H9 (cell line): ENCODE data around the gene GATAD2B. TPM values are rescaled to one million over a fixed set of nuclear protein-coding genes. Genes with fewer than 3 reads are reported as not detected.

Source experiments
- DNase-seq: peaks from one replicate; pipeline ENCODE4 v3.0.0-alpha.2; 2017
- H2AFZ ChIP-seq: one replicate; pipeline ENCODE4 v1.6.1; 2013; ENCODE audit warnings: mild to moderate bottlenecking, low read length, control low read depth, moderate library complexity
- H2AK5ac ChIP-seq: 2 replicates; pipeline ENCODE4 v1.6.1; 2013; ENCODE audit warnings: low read length, control low read depth, mixed read lengths; ENCODE audit not compliant: insufficient read length
- H2BK120ac ChIP-seq: one replicate; pipeline ENCODE4 v1.6.1; 2013; ENCODE audit warnings: low read depth, mild to moderate bottlenecking, low read length, control low read depth, inconsistent platforms; ENCODE audit not compliant: poor library complexity, severe bottlenecking
- H2BK12ac ChIP-seq: 2 replicates; pipeline ENCODE4 v1.6.1; 2013; ENCODE audit warnings: low read length, control low read depth, mixed read lengths, low read depth; ENCODE audit not compliant: insufficient read length
- H2BK15ac ChIP-seq: 2 replicates; pipeline ENCODE4 v1.6.1; 2013; ENCODE audit warnings: low read depth, low read length, control low read depth
- H2BK20ac ChIP-seq: one replicate; pipeline ENCODE4 v1.6.1; 2013; ENCODE audit warnings: low read depth, mild to moderate bottlenecking, low read length, control low read depth, inconsistent platforms; ENCODE audit not compliant: poor library complexity, severe bottlenecking
- H2BK5ac ChIP-seq: 2 replicates; pipeline ENCODE4 v1.6.1; 2013; ENCODE audit warnings: low read length, control low read depth, mixed read lengths; ENCODE audit not compliant: insufficient read length
- H3K14ac ChIP-seq: 2 replicates; pipeline ENCODE4 v1.6.1; 2013; ENCODE audit warnings: low read length, control low read depth; ENCODE audit not compliant: insufficient read depth
- H3K18ac ChIP-seq: 2 replicates; pipeline ENCODE4 v1.6.1; 2013; ENCODE audit warnings: low read depth, mild to moderate bottlenecking, mixed read lengths, low read length, control low read depth; ENCODE audit not compliant: insufficient read length
- H3K23ac ChIP-seq: 2 replicates; pipeline ENCODE4 v1.6.1; 2013; ENCODE audit warnings: low read length, control low read depth, mixed read lengths, low read depth; ENCODE audit not compliant: insufficient read length
- H3K23me2 ChIP-seq: 2 replicates; pipeline ENCODE4 v1.6.1; 2013; ENCODE audit warnings: low read depth, mild to moderate bottlenecking, mixed read lengths, low read length, control low read depth; ENCODE audit not compliant: insufficient read length, poor library complexity, severe bottlenecking
- H3K27ac ChIP-seq: 2 replicates; pipeline ENCODE4 v1.5.1; 2013; ENCODE audit warnings: low read length, control low read depth, mixed read lengths, low read depth; ENCODE audit not compliant: insufficient read length
- H3K27me3 ChIP-seq: 2 replicates; pipeline ENCODE4 v1.6.1; 2013; ENCODE audit warnings: low read length, control low read depth, inconsistent platforms; ENCODE audit not compliant: insufficient read depth
- H3K4ac ChIP-seq: 2 replicates; pipeline ENCODE4 v1.6.1; 2013; ENCODE audit warnings: low read depth, mild to moderate bottlenecking, control low read depth, inconsistent platforms, low read length, moderate library complexity
- H3K4me1 ChIP-seq: 2 replicates; pipeline ENCODE4 v1.6.1; 2013; ENCODE audit warnings: low read length, control low read depth, inconsistent platforms; ENCODE audit not compliant: insufficient read depth
- H3K4me2 ChIP-seq: 2 replicates; pipeline ENCODE4 v1.6.1; 2013; ENCODE audit warnings: low read length, control low read depth, mixed read lengths; ENCODE audit not compliant: insufficient read length, insufficient read depth
- H3K56ac ChIP-seq: 2 replicates; pipeline ENCODE4 v1.6.1; 2013; ENCODE audit warnings: low read depth, mild to moderate bottlenecking, mixed read lengths, low read length, control low read depth; ENCODE audit not compliant: insufficient read length
- H3K79me1 ChIP-seq: 2 replicates; pipeline ENCODE4 v1.6.1; 2013; ENCODE audit warnings: low read depth, mild to moderate bottlenecking, moderate library complexity, low read length, control low read depth, inconsistent platforms; ENCODE audit not compliant: insufficient read depth, poor library complexity, severe bottlenecking
- H3K79me2 ChIP-seq: 2 replicates; pipeline ENCODE4 v1.6.1; 2013; ENCODE audit warnings: low read length, control low read depth, inconsistent platforms; ENCODE audit not compliant: insufficient read depth
- H3K9ac ChIP-seq: 2 replicates; pipeline ENCODE4 v1.6.1; 2013; ENCODE audit warnings: low read length, control low read depth, mixed read lengths; ENCODE audit not compliant: insufficient read length; ENCODE audit errors: extremely low read depth
- H3K9me3 ChIP-seq: one replicate; pipeline ENCODE4 v1.6.1; 2013; ENCODE audit warnings: low read depth, low read length, inconsistent platforms; ENCODE audit not compliant: control insufficient read depth
- H3T11ph ChIP-seq: one replicate; pipeline ENCODE4 v1.6.1; 2013; ENCODE audit warnings: mild to moderate bottlenecking, low read length, control low read depth, inconsistent platforms
- H4K20me1 ChIP-seq: one replicate; pipeline ENCODE4 v1.6.1; 2013; ENCODE audit not compliant: control insufficient read depth, insufficient read length, insufficient read depth
- H4K5ac ChIP-seq: 2 replicates; pipeline ENCODE4 v1.6.1; 2013; ENCODE audit warnings: low read depth, mild to moderate bottlenecking, mixed read lengths, low read length, control low read depth; ENCODE audit not compliant: insufficient read length
- H4K8ac ChIP-seq: replicated peaks from 2 replicates; pipeline ENCODE4 v1.6.1; 2013; ENCODE audit warnings: low read length, control low read depth, mixed read lengths, low read depth; ENCODE audit not compliant: insufficient read length
- H4K91ac ChIP-seq: 2 replicates; pipeline ENCODE4 v1.6.1; 2013; ENCODE audit warnings: low read depth, mild to moderate bottlenecking, moderate library complexity, mixed read lengths, low read length, control low read depth; ENCODE audit not compliant: insufficient read length
- H3K27ac Mint-ChIP-seq, 3 experiments: 2 replicates in 2 of 3; 3 replicates in 1 of 3; pipeline ENCODE4 v1.8.0; 2020 to 2021; ENCODE audit warnings: mixed read lengths in 3 of 3, mild to moderate bottlenecking in 1 of 3, moderate library complexity in 1 of 3
- H3K27me3 Mint-ChIP-seq: 2 replicates; pipeline ENCODE4 v1.8.0; 2021; ENCODE audit warnings: low read depth, mild to moderate bottlenecking, moderate library complexity, mixed read lengths
- H3K36me3 Mint-ChIP-seq, 3 experiments: 2 replicates in 2 of 3; 3 replicates in 1 of 3; pipeline ENCODE4 v1.8.0; 2020 to 2021; ENCODE audit warnings: low read depth in 3 of 3, mixed read lengths in 3 of 3; ENCODE audit not compliant: insufficient read depth in 1 of 3
- H3K4me1 Mint-ChIP-seq, 2 experiments: 2 replicates each; pipeline ENCODE4 v1.8.0; 2020; ENCODE audit warnings: mixed read lengths in 2 of 2
- H3K4me3 Mint-ChIP-seq, 2 experiments: 2 replicates in 1 of 2; 3 replicates in 1 of 2; pipeline ENCODE4 v1.8.0; 2020 to 2021; ENCODE audit warnings: mild to moderate bottlenecking in 2 of 2, mixed read lengths in 2 of 2, moderate library complexity in 1 of 2
- H3K9me3 Mint-ChIP-seq, 2 experiments: 2 replicates in 1 of 2; 3 replicates in 1 of 2; pipeline ENCODE4 v1.8.0; 2020; ENCODE audit warnings: mild to moderate bottlenecking in 2 of 2, mixed read lengths in 2 of 2, moderate library complexity in 1 of 2
- WGBS: extraction: QIAGEN DNeasy Blood & Tissue Kit; methylation state at CpG from one replicate; pipeline ENCODE4 v1.1.7; 2013; ENCODE audit warnings: missing lambda C conversion rate, low lambda C conversion rate, mixed read lengths; ENCODE audit not compliant: insufficient read length; ENCODE audit errors: extremely low coverage; 5-methylcytosine and 5-hydroxymethylcytosine counted together
- total RNA-seq: library from RNA; stranded (reverse); gene quantifications from 2 replicates; pipeline ENCODE4 v1.2.1, GENCODE V29; 2021
- TF ChIP-seq, protein P1 (sequence below): fragments of 200-600 bp; sonication (generic); conservative IDR thresholded peaks from 3 replicates; pipeline ENCODE4 v1.8.0; 2021; ENCODE audit warnings: antibody characterized with exemption, mild to moderate bottlenecking

The GATAD2B gene
- total RNA-seq, 1 experiment from 2014 or later = 44.1 TPM

DNA sequence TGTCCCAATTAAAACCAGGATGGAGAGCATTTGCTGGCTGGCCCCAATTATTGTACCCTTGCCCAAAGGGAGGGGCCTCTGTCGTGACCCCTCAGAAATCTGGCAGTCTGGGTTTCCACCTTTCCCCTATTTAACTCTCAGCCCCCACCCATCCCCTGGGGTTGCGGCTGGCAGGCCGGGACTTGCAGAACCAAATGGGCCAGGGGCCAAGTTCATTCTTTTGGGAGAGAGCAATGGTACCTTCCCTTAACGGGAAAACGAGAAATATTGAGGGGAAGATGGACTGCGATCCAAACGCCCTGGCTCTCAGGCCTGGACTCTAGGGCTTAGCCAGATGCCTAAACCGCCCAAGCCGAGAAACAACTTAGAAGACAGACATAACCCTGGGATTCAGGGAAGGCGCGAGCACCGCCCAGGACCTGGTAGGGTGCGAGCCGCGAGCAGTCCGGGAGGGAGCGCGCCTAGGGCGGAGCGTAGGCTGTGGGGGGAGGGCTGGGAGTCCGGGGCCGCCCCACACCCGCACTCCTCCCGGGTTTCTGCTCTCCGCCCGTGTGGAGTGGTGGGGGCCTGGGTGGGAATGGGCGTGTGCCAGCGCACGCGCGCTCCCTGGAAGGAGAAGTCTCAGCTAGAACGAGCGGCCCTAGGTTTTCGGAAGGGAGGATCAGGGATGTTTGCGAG, 147.9 kb downstream of the GATAD2B start, which contains the start of gene SLC27A3:
TSS of gene SLC27A3 (plus strand) at position 628 of the 678 bp plus-strand sequence. CDS start 91 bp downstream, outside the sequence.
- no peaks in the 10 kb centered on the region for H3K9me3 Mint-ChIP-seq
- H3K4me2 ChIP-seq = peak within 1 kb of the TSS; percentile 74
- no peaks in the 10 kb centered on the region for H3K79me2 ChIP-seq
- H3K4me1 ChIP-seq = peaks cover 5% of the 10 kb centered on the region; the same call in 1 of the 2 replicates
- TF ChIP-seq, protein P1, sequence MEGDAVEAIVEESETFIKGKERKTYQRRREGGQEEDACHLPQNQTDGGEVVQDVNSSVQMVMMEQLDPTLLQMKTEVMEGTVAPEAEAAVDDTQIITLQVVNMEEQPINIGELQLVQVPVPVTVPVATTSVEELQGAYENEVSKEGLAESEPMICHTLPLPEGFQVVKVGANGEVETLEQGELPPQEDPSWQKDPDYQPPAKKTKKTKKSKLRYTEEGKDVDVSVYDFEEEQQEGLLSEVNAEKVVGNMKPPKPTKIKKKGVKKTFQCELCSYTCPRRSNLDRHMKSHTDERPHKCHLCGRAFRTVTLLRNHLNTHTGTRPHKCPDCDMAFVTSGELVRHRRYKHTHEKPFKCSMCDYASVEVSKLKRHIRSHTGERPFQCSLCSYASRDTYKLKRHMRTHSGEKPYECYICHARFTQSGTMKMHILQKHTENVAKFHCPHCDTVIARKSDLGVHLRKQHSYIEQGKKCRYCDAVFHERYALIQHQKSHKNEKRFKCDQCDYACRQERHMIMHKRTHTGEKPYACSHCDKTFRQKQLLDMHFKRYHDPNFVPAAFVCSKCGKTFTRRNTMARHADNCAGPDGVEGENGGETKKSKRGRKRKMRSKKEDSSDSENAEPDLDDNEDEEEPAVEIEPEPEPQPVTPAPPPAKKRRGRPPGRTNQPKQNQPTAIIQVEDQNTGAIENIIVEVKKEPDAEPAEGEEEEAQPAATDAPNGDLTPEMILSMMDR = no peak
- H3K14ac ChIP-seq = peak within 1 kb of the TSS; percentile 88
- no peak within 1 kb of the TSS for H4K5ac ChIP-seq
- peaks cover 13 to 62% (median 50%) of the 10 kb centered on the region in 3 experiments; a peak in 6 of 7 replicates for H3K36me3 Mint-ChIP-seq
- H2AFZ ChIP-seq = no peak within 1 kb of the TSS
- H3K79me1 ChIP-seq = no peaks in the 10 kb centered on the region
- peaks cover 35 to 46% of the 10 kb centered on the region in 2 experiments for H3K4me1 Mint-ChIP-seq
- no peak within 1 kb of the TSS for H3T11ph ChIP-seq
- peak within 1 kb of the TSS; percentile 7 for H3K27ac ChIP-seq
- no peak within 1 kb of the TSS for H2BK20ac ChIP-seq
- H4K91ac ChIP-seq = no peak within 1 kb of the TSS
- no peak within 1 kb of the TSS for H3K23ac ChIP-seq
- H3K4me3 Mint-ChIP-seq = peak within 1 kb of the TSS; percentile 83 to 89
- no peak within 1 kb of the TSS for H3K56ac ChIP-seq
- H3K27me3 ChIP-seq = no peaks in the 10 kb centered on the region
- H3K27me3 Mint-ChIP-seq = no peaks in the 10 kb centered on the region
- H4K20me1 ChIP-seq = no peaks in the 10 kb centered on the region
- H4K8ac ChIP-seq = no peak within 1 kb of the TSS
- peak within 1 kb of the TSS; percentile 78 for H3K18ac ChIP-seq
- no peaks in the 10 kb centered on the region for H3K9me3 ChIP-seq
- peak within 1 kb of the TSS; percentile 77 to 94 (median 92); a peak in 5 of 7 replicates for H3K27ac Mint-ChIP-seq
- DNase-seq = peak; percentile 61
- peak within 1 kb of the TSS; percentile 71 for H3K9ac ChIP-seq
- no peak within 1 kb of the TSS for H2AK5ac ChIP-seq
- no peak within 1 kb of the TSS for H2BK15ac ChIP-seq
- H2BK12ac ChIP-seq = no peak within 1 kb of the TSS
- no peak within 1 kb of the TSS for H2BK5ac ChIP-seq
- H2BK120ac ChIP-seq = no peak within 1 kb of the TSS
- H3K4ac ChIP-seq = no peak within 1 kb of the TSS
- whole genome bisulfite sequencing = no CpG with 5 or more reads among the region's 35 CpGs
- H3K23me2 ChIP-seq = peaks cover 10% of the 10 kb centered on the region
